RPMI8226 (cell line): ENCODE results near the gene DTNB.

Experiments
- DNase-seq: peaks from one replicate; pipeline ENCODE4 v3.0.0-alpha.2; 2015

The DTNB gene

DNA sequence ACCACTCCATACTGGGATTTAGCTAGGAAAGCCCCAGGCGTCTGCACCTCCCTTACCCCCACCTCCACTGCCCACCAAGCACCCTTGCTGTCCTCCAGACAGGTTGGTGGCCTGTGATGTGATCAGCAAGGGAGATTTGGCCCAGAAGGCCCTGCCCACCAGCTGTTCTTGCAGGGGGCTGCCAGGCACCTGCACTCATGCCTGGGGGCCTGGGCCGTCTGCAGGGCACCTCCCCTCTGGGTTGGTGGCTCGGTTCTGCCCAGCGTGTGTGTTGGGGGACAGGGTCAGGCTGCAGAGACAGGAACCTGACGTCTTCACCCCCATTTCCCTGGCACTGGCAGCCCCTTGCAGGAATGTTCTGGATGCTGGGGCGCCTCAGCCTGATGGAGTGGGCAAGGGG lies 337.4 kb downstream of the DTNB start:
- DNase-seq = no peak

DNA sequence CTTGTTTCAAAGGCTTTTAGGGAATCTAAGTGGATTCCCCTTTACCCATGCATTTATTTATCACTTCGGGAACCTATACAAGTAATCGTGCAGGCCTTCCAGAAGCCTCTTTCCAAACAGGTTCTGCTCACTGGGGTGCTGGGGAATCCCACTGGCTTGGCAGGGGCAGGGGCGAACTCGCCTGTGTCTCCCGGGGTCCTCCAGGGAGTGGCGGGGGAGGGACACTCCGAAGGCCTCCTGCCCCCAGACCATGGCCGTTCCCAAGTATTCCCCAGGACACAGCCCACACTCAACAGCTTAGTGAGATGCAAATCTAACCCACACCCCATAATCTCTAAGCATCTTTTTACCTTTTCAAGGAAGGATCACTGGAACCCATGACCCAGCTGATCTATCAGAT lies 338.2 kb downstream of the DTNB start:
- DNase-seq = no peak

DNA sequence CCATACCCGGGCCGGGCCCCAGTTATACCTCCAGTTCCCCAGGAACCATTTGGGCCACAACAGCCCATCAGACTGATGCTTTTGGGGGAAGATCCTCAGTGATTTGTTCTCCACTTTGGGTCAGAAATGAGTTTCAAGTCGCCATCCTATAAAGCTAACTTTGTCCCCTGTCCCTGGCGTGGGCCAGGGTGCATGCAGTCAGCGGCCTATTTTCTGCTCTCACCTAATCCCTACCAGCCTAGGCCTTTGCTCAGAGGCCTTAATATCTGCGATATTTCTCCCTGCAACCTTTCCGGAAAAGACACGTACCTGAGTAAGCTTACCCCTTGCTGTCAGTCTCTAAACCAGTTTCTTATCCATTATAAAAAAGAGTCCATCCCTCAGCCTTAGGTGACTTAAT lies 338.9 kb downstream of the DTNB start:
- no peak for DNase-seq

DNA sequence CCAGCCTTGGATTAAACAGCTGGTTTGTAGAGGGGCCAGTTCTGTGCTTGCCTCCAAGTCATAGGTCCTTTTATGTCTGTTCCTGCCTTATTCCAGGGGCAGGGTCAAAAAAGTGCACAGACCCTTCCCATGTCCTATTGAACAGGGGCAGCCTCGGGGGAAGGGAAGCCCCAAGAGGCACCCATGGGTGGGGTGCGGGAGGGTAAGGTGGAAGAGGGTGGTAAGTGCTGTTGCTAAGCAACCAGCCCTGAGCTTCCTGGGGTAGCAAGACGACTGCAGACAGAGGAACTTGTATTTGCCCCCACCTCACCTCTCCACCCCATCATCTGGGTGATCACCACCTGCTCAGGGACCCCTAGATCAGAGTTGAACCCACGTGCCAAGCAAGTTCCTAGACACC lies 339.4 kb downstream of the DTNB start:
- no peak for DNase-seq

GRCh38 chr2:25332571-25332970 lies 340.8 kb downstream of the DTNB start:
- no peak for DNase-seq

DNA sequence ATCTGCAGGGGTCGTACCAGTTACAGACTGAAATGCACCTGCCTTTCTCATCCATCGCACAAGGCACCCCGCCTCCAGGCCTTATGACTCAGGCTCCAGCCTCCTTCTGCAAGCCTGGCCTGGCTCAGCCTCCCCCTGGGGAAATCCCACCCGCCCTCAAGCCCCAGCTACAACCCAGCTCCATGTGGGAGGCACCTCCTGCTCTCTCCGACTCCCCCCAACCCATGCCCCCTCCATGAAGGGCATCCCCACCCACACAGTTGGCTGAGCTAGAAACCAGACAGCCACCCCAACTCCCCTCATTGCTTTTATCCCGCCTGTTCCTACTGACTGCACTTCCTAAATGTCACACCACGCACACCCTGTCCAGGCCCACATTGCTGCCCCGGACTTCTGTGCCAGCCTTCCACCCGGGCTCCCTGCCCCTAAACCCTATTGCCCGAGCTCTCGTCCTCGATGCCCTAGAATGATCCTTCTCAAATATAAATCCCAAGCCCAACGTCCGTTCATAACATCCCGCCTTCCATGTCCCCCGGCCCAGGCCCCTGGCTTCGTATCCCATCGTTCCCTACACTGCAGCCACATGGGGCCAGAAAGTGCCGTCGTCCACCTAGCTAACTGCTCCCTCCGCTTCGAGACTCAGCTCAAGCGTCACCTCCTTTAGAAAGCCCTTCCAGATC lies 341.6 kb downstream of the DTNB start:
- no peak for DNase-seq

DNA sequence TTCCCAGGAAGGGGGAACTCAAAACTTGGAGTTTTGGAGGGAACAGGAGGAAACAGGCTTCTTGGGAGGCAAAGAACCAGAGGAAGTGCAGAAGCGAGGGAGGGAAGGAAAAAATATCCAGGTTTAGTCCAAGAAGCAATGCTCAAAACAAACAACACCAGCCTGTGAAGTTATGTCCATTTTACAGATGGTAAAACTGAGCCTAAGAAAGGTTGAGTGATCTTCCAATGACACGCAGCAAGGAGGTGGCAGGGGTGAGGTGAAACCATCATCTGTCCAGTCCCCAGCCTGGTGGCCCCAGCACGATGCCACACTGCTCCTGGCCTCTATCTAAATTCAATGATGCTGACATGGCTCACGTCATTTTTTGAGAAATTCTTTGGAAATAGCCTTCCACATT lies 342.4 kb downstream of the DTNB start:
- no peak for DNase-seq

- DNase-seq = no peak
These were observed 343.1 kb downstream of the DTNB start for GRCh38 chr2:25330273-25330672.

DNA sequence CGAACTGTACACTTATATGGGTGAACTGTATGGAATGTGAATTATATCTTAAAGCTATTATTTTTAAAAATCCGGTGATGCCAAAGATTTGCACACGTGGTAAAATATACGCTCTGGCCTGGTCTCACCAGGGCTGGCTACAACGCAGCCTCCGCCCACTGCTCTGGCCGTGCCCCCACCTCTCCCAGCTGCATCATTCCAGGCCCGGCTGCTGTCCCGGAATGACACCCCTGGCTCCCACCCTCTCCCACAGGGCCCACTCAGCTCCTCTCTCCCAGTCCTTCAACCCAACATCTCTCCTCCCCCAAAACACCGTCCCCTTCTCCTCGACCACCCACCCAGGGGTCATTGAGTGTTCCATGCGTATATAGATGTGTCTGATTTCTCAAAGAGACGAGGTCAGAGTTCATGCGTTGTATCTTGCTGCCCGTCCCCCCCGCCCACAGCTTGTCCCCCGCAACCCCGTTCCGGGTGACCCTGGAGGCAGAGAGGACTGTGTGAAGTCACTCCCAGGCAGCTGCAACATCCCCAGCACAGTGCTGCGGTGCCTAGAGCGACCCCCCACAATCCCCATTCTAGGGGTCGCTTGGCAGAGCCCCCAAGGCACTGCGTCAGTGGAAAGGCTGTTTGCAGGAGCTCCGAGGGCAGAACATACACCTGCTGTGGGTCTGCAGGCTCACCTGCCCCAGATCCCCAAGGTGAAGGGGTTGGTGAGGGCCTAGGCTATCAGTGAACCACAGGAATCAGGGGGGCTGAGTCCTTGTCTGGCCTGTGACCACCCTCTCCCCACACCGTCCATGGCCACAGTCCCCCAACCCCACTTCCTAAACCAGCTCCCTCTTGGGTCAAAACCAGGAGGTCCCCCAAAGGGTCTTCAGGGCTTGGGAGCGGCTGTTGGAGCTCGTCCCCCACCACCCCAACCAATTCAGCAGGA lies 345.0 kb downstream of the DTNB start:
- no peak for DNase-seq
